ENCODE measurements around the gene HPGD. TPM values are rescaled to one million over a fixed set of nuclear protein-coding genes. Genes with fewer than 3 reads are reported as not detected.

HPGD gene
- total RNA-seq, 4 donors from 2014 or later, result 20.5 to 167 (median 111) TPM

DNA sequence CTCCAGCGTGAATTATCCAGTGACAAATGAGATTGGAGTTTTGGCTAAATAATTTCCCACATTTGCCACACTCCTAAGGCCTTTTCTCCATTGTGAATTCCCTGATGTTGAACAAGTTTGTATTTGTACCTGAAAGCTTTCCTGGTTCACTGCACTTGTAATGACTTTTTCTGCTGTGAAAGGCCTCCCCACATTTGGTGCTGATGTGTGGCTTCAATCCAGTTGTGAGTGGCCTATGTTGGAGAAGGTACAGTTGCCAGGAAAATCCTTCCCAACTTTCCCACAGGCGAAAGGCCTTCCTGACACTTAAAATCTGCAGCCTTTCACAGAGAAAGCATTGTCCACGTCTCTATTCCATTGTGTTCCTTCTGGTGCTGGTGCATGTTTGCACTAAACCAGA, 17.3 kb upstream of the HPGD start:
- TF ChIP-seq, protein P1, sequence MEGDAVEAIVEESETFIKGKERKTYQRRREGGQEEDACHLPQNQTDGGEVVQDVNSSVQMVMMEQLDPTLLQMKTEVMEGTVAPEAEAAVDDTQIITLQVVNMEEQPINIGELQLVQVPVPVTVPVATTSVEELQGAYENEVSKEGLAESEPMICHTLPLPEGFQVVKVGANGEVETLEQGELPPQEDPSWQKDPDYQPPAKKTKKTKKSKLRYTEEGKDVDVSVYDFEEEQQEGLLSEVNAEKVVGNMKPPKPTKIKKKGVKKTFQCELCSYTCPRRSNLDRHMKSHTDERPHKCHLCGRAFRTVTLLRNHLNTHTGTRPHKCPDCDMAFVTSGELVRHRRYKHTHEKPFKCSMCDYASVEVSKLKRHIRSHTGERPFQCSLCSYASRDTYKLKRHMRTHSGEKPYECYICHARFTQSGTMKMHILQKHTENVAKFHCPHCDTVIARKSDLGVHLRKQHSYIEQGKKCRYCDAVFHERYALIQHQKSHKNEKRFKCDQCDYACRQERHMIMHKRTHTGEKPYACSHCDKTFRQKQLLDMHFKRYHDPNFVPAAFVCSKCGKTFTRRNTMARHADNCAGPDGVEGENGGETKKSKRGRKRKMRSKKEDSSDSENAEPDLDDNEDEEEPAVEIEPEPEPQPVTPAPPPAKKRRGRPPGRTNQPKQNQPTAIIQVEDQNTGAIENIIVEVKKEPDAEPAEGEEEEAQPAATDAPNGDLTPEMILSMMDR (IDR thresholded peaks at IDR 0.05; ENCODE audit: low read depth), result no peak

DNA sequence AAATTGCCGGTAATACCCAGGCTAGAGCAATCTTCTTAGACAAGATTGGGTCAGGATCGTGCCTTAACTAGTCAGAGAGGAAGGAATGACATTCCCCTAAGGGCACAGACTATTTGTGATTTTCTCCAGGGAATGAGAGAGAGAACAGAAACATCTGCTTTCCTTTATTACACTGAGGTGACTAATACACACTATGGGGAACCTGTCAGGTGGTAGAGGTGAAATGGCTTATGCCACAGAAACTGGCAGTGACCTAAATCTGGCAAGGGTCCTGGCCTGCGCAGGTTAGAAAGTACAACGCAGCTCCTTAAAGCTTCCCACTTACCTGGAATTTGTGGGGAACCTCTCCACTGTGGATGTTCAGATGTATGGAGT, 16.6 kb upstream of the HPGD start:
- TF ChIP-seq, protein P1 (IDR thresholded peaks at IDR 0.05; ENCODE audit: low read depth), result no peak

- TF ChIP-seq, protein P1 (IDR thresholded peaks at IDR 0.05; ENCODE audit: low read depth), result no peak
These were observed 16.0 kb upstream of the HPGD start for GRCh38 chr4:174538123-174538875.

DNA sequence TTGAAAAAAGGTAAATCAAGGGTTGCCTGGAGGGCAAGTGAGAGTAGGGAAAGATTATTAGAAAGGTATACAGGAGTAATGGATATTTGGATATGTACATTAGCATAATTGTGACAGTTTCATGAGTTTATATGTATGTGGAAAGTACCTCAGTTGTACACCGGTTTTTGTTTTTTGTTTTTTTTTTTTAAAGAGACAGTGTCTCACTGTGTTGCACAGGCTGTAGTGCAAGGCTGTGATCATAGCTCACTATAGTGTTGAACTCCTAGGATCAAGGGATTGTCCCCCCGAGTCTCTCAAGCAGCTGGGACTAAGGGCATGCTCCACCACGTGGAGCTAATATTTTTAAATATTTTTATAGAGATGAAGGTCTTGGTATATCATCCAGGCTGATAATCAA, 15.3 kb upstream of the HPGD start:
- TF ChIP-seq, protein P1 (IDR thresholded peaks at IDR 0.05; ENCODE audit: low read depth), result no peak

- TF ChIP-seq, protein P1 (IDR thresholded peaks at IDR 0.05; ENCODE audit: low read depth), result no peak
These were observed 12.2 kb upstream of the HPGD start for GRCh38 chr4:174534461-174534860.

- TF ChIP-seq, protein P1 (IDR thresholded peaks at IDR 0.05; ENCODE audit: low read depth), result no peak
These were observed 10.2 kb upstream of the HPGD start for GRCh38 chr4:174532445-174532844.

DNA sequence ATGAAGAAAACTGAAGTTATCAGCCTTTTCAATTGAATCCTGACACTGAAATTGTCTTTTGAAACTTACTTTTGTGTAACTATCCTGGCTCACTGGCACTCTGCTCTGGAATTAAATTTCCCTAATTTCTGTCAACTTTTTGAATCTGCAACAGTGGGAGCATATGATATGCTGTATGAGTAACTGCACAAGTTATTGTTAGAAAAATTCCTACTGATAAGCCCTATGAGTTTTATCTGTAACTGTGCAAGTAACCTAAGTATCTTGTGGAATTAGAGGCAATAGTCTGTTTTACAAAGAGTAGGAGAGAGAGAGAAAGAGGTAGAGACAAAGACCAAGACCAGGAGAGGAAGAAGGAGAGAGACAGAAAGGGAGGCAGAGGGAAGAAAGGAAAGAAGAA, 9.2 kb upstream of the HPGD start:
- TF ChIP-seq, protein P1 (IDR thresholded peaks at IDR 0.05; ENCODE audit: low read depth), result no peak
